ENCODE measurements around the gene ARHGEF33. TPM values are rescaled to one million over a fixed set of nuclear protein-coding genes. Genes with fewer than 3 reads are reported as not detected.

ARHGEF33 gene
- total and polyA plus RNA-seq, 2 of the 13 experiments (the other 11 are each of a cell fraction or from before 2014, with no cell fraction given), result 0.04 TPM; not detected in 1

- TF ChIP-seq MTF1 (CRISPR knock-in tag; IDR thresholded peaks at IDR 0.05) (no peak), IRX3 (CRISPR knock-in tag; IDR thresholded peaks at IDR 0.05; ENCODE audit: borderline replicate concordance, low read depth) (no peak), ZNF34 (CRISPR knock-in tag; IDR thresholded peaks at IDR 0.05; ENCODE audit: borderline replicate concordance) (no peak)
Measured at GRCh38 chr2:39000552-39000951, 110.9 kb downstream of the ARHGEF33 start (continued).

- no peak overlapping the region for H3K27ac ChIP-seq (ENCODE audit: extremely low read length, insufficient read depth, low read length)
- BruUV-seq (replicated peaks), result no TSS peak
- WGBS (ENCODE audit: low lambda C conversion rate), result 89% methylated on average over 5 of the region's 5 CpGs
Measured at GRCh38 chr2:39007875-39008504, 118.3 kb downstream of the ARHGEF33 start.

GRCh38 chr2:39008665-39009064, 119.0 kb downstream of the ARHGEF33 start:
- Histone ChIP-seq H3K9me3 (ENCODE audit: low read length) (no peaks in the 10 kb centered on the region), H4K20me1 (ENCODE audit: insufficient read depth, low read length) (no peaks in the 10 kb centered on the region), H3K27ac (ENCODE audit: extremely low read length, insufficient read depth, low read length) (no peak overlapping the region), H3K4me3 (replicated peaks in 1 of 3; ENCODE audit: insufficient read depth in 1 of 3, low read depth in 2 of 3, low read length in 3 of 3) (no peak overlapping the region), H2AFZ (ENCODE audit: low read length) (no peak overlapping the region), H3K4me2 (ENCODE audit: low read depth, low read length) (no peak overlapping the region), H3K27me3 (ENCODE audit: control insufficient read depth in 1 of 2, insufficient read depth in 2 of 2, low read length in 2 of 2) (no peaks in the 10 kb centered on the region), H3K4me1 (ENCODE audit: insufficient read depth, low read length) (no peaks in the 10 kb centered on the region; the same call in 1 of the 2 replicates), H3K79me2 (ENCODE audit: insufficient read depth, low read length) (no peaks in the 10 kb centered on the region), H3K9ac (ENCODE audit: insufficient read depth, low read depth, low read length) (no peak overlapping the region), H3K36me3 (replicated peaks in 1 of 2; ENCODE audit: control insufficient read depth in 1 of 2, insufficient read depth in 2 of 2, low read length in 2 of 2) (peaks cover 8 to 79% of the 10 kb centered on the region in 2 experiments)
- in situ Hi-C loops (cut with HindIII; ENCODE audit: extremely low pct_ligation_motif_present, low pct_unique_long_range_greater_than_20kb), result no loop called here
- FAIRE-seq, result no peak
- intact Hi-C loops (cut with micrococcal nuclease; ENCODE audit: unreplicated experiment), result loop anchor here (1.0 kb wide), 1 partner anchor 24 kb away; no protein-coding TSS in a partner anchor
- no peak for ATAC-seq
- WGBS (ENCODE audit: low lambda C conversion rate), result 100% methylated on average over 1 of the region's 1 CpG
- ChIA-PET POLR2A (no interaction called here), CTCF (ENCODE audit: low intra/inter-chr PET ratio, low total read pairs) (no interaction called here)
- no TSS peak for BruUV-seq (replicated peaks)
- no peak for DNase-seq (ENCODE audit: low spot score)
- TF ChIP-seq ATF4 (CRISPR knock-in tag; IDR thresholded peaks at IDR 0.05), result no peak
- no peak for TF ChIP-seq GABPB1 (CRISPR knock-in tag; IDR thresholded peaks at IDR 0.05)
- no peak for TF ChIP-seq ZNF383 (CRISPR knock-in tag; IDR thresholded peaks at IDR 0.05; ENCODE audit: borderline replicate concordance)
- no peak for TF ChIP-seq E2F5 (CRISPR knock-in tag; conservative IDR thresholded peaks at IDR 0.05)
- no peak for TF ChIP-seq NFYC (CRISPR knock-in tag; IDR thresholded peaks at IDR 0.05)
- no peak for TF ChIP-seq ZNF496 (CRISPR knock-in tag; IDR thresholded peaks at IDR 0.05; ENCODE audit: insufficient replicate concordance)
- no peak for TF ChIP-seq RFX5 (IDR thresholded peaks at IDR 0.05; ENCODE audit: low read depth, low read length)
- TF ChIP-seq SOX13 (IDR thresholded peaks at IDR 0.05), result no peak
- no peak for TF ChIP-seq SOX13 (CRISPR knock-in tag; conservative IDR thresholded peaks at IDR 0.05 in 1 of 2, IDR thresholded peaks at IDR 0.05 in 1 of 2)

More at GRCh38 chr2:39007875-39008504, 118.3 kb downstream of the ARHGEF33 start:
- H3K27me3 ChIP-seq (ENCODE audit: control insufficient read depth in 1 of 2, insufficient read depth in 2 of 2, low read length in 2 of 2), result no peaks in the 10 kb centered on the region
- DNase-seq (ENCODE audit: low spot score) (no peak), FAIRE-seq (no peak), ATAC-seq (peak; percentile 54; the same call in 2 of the 3 replicates)
- TF ChIP-seq ZNF644 (CRISPR knock-in tag; IDR thresholded peaks at IDR 0.05; ENCODE audit: low read depth), result no peak
- no peak for TF ChIP-seq ZMYM4 (CRISPR knock-in tag; IDR thresholded peaks at IDR 0.05)
- TF ChIP-seq PHF8 (CRISPR knock-in tag; IDR thresholded peaks at IDR 0.05), result no peak
- ChIA-PET POLR2A (no interaction called here), CTCF (ENCODE audit: low intra/inter-chr PET ratio, low total read pairs) (no interaction called here)
- no peaks in the 10 kb centered on the region for H3K9me3 ChIP-seq (ENCODE audit: low read length)
- H3K4me2 ChIP-seq (ENCODE audit: low read depth, low read length), result no peak overlapping the region
- peaks cover 4% of the 10 kb centered on the region for H3K4me1 ChIP-seq (ENCODE audit: insufficient read depth, low read length)
- no peaks in the 10 kb centered on the region for H4K20me1 ChIP-seq (ENCODE audit: insufficient read depth, low read length)
- peaks cover 8 to 78% of the 10 kb centered on the region in 2 experiments for H3K36me3 ChIP-seq (replicated peaks in 1 of 2; ENCODE audit: control insufficient read depth in 1 of 2, insufficient read depth in 2 of 2, low read length in 2 of 2)
- no peaks in the 10 kb centered on the region for H3K79me2 ChIP-seq (ENCODE audit: insufficient read depth, low read length)
- H3K4me3 ChIP-seq (replicated peaks in 1 of 3; ENCODE audit: insufficient read depth in 1 of 3, low read depth in 2 of 3, low read length in 3 of 3), result no peak overlapping the region
- H2AFZ ChIP-seq (ENCODE audit: low read length), result no peak overlapping the region
- intact Hi-C loops (cut with micrococcal nuclease; ENCODE audit: unreplicated experiment), result no loop called here
- in situ Hi-C loops (cut with HindIII; ENCODE audit: extremely low pct_ligation_motif_present, low pct_unique_long_range_greater_than_20kb), result no loop called here
- no peak overlapping the region for H3K9ac ChIP-seq (ENCODE audit: insufficient read depth, low read depth, low read length)
